ENCODE measurements around the gene BTNL8.
"Not testable (repeated sequence)": the region's sequence is repeated elsewhere in the genome, so short reads cannot be mapped to it uniquely, and the experiment has no call there.

The BTNL8 gene

DNA sequence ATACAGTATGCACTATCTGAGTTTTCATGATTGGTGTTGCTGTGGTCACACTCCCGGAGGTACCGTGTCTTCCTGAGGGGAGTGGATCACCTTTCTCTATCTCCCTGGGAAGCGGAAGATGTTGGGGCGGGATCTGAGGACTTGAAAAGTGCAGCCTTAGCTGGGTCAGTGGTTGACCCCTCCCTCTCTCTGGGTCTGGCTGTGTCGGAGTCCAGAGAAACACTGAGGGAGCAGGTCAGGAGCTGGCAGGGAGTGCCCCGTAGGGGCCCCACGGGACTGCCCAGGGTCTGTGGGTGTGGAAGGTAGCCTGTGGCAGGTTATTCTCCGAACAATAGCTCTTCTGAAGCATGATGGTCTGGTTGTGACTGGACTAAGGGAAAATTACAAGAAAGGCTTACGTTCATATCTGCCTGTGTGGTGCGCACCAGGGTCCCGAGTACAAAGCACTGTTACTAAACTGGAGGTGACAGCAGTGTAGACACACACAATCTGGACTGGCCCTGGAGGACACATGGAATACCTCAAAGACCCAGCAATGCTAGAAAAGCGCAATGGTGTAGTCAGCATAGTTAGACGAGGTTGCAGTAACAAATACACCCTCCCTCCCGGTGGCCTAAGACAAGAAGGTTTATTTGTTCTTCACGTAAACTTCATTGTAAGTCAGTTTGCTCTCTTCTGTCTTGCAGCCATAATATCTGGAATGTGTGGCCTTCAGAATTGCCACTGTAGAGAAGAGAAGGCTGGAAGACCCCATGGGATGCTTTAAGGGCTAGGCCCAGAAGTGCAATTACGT is 28.5 kb upstream of the BTNL8 start:
- Mint-ChIP-seq H3K36me3 (no peaks in the 10 kb centered on the region), H3K27ac (no peak overlapping the region), H3K27me3 (peaks cover 2% of the 10 kb centered on the region), H3K4me1 (no peaks in the 10 kb centered on the region), H3K4me3 (no peak overlapping the region), H3K9me3 (no peaks in the 10 kb centered on the region)

DNA sequence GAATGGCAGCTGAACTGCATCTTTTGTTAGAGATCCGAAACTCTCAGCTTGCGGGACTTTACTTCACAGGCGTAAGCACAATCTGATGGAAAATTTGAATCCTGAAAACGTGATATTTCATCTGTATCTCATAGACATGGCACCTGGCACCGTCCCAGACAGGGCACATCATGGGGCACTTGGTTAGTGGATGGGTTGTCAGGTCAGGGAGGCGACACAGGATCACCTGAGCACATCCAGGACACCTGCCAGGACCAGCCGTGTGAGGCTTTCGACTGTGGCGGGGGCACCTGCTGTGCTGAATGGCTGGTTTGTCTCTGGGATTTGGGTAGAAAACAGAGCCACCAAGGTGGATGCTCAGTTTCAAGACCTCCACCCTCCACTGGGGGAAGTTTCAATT is 26.5 kb upstream of the BTNL8 start:
- Mint-ChIP-seq H3K9me3 (no peaks in the 10 kb centered on the region), H3K27me3 (peaks cover 2% of the 10 kb centered on the region), H3K27ac (no peak overlapping the region), H3K36me3 (no peaks in the 10 kb centered on the region), H3K4me3 (no peak overlapping the region), H3K4me1 (no peaks in the 10 kb centered on the region)

DNA sequence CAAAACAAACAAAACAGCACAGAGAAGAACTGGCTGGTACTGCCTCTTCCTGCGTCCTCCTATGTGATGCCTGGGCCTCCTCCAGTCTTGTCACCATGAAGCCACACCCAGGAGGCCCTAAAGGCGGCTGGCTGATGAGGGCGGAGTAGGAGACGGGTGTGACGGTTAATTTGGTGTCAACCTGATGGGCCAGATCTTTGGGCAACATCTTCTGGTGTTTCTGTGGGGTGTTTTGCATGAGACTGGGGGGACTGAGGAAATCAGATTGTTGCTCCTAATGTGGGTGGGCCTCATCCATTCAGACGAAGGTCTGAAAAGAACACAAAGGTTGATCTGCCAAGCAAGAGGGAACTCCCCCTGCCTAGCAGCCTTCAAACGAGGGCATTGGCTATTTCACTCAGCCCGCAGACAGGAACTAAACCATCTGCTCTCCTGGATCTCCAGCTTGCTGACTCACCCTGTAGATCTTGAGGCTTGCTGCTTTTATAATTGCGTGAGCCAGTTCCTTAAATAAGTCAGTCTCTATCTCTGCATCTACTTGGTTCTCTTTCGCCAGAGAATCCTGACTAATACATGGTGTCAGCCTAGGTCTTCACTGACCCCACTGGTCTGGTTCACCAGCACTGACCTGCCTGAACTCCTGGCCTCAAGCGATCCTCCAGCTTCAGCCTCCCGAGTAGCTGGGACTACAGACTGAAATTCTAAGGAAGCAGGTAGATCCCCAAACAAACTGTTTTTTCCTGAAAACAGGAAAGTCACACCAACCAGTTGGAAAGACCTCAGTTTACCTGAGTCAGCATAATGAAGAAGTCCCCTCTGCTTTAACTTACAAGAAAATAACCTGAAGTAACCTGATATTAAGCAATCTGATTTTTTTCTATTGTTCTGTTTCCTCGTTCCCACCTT is 25.1 kb upstream of the BTNL8 start:
- H3K36me3 Mint-ChIP-seq = no peaks in the 10 kb centered on the region
- H3K4me1 Mint-ChIP-seq = no peaks in the 10 kb centered on the region
- H3K9me3 Mint-ChIP-seq = no peaks in the 10 kb centered on the region
- H3K27me3 Mint-ChIP-seq = no peaks in the 10 kb centered on the region
- no peak overlapping the region for H3K27ac Mint-ChIP-seq
- no peak overlapping the region for H3K4me3 Mint-ChIP-seq

DNA sequence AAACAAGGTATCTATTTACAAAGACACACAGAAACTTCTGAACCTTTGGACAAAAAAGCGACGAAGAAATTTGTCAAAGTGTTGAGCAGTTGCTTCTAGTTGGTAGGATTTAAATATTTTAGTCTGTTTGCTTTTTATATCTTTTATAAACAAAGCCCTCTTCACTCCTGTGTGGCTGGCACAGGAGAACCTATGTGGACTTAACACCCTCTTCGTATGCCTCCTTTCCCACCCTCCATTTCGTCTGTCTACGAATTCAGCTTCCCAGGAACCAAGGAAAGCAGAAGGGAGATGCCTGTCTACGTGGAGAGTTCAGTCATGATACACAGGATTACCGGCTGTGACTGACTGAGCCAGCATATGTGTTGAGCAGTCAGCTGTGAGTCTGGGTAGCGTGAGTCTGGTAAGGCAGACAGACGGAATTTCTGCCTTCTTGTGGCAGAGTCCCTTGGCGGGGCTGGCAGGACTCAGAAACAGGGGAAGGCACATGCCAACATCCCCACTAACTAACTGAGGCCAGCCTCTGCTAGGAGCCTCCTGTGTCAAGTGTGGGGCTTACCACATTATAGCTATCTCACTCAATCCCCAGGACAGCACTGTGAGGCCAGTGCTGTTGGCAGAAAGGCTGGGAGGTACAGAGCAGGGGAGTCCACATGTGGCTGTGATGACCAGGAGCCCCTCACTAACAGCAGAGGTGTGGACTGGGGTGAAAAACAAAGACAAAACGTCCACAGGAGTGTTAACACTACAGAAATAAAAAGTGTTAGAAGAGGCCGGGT is 24.0 kb upstream of the BTNL8 start:
- Mint-ChIP-seq H3K4me1 (no peaks in the 10 kb centered on the region), H3K36me3 (no peaks in the 10 kb centered on the region), H3K9me3 (no peaks in the 10 kb centered on the region), H3K27me3 (no peaks in the 10 kb centered on the region), H3K27ac (no peak overlapping the region), H3K4me3 (no peak overlapping the region)

DNA sequence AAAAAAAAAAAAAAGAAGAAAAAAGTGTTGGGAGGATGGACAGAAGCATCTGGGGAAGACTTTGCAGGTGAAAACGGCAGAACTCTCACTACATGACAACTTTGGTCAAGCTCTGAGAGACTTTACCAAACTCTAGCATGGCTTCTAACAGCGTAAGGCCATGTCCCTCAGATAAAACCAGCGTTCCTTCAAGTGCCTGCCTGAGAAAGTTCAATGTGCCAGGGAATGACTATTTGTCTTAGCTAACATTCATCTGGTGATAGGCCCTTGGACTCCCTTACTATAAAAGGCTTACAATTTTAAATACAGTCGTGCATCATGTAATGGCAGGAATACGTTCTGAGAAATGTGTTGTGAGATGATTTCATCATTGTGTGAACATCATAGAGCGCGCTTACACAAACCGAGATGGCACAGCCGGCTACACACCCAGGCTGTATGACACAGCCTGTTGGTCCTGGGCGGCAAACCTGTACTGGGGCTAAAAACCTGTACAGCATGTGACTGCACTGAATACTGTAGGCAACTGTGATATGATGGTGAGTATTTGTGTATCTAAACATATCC is 23.0 kb upstream of the BTNL8 start:
- Mint-ChIP-seq H3K4me1 (no peaks in the 10 kb centered on the region), H3K4me3 (no peak overlapping the region), H3K9me3 (no peaks in the 10 kb centered on the region), H3K27me3 (no peaks in the 10 kb centered on the region), H3K36me3 (no peaks in the 10 kb centered on the region), H3K27ac (no peak overlapping the region)

DNA sequence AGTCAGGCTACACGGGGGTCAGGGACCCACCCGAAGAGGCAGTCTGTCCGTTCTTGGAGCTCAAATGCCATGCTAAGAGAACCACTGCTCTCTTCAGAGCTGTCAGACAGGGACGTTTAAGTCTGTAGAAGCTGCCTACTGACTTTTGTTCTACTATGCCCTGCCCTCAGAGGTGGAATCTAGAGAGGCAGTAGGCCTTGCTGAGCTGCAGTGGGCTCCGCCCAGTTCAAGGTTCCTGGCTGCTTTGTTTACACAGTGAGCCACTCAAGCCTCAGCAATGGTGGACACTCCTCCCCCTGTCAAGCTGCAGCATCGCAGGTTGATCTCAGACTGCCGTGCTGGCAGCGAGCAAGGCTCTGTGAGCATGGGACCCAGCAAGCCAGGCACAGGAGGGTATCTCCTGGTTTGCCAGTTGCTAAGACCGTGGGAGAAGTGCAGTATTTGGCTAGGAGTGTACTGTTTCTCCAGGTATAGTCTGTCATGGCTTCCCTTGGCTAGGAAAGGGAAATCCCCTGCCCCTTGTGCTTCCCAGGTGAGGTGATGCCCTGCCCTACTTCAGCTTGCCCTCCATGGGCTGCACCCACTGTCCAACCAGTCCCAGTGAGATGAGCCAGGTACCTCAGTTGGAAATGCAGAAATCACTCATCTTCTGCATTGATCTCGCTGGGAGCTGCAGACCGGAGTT is 13.0 kb upstream of the BTNL8 start:
- H3K9me3 Mint-ChIP-seq, H3K4me1 Mint-ChIP-seq, H3K27ac Mint-ChIP-seq, H3K4me3 Mint-ChIP-seq, H3K36me3 Mint-ChIP-seq: not testable (repeated sequence)
- H3K27me3 Mint-ChIP-seq = peaks cover 25% of the 10 kb centered on the region

DNA sequence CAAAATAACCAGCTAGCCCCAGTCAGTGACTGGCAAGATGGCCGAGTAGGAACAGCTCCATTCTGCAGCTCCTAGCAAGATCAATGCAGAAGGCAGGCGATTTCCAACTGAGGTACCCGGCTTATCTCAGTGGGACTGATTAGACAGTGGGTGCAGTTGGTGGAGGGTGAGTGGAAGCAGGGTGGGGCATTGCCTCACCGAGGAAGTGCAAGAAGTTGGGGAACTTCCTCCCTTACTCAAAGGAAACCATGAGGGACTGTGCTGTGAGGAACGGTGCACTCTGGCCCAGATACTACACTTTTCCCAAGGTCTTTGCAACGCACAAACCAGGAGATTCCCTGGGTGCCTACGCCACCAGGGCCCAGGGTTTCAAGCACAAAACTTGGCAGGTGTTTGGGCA is 9.6 kb upstream of the BTNL8 start:
- Mint-ChIP-seq H3K4me3 (no peak overlapping the region), H3K27me3 (peaks cover 23% of the 10 kb centered on the region), H3K27ac (no peak overlapping the region), H3K4me1 (no peaks in the 10 kb centered on the region), H3K9me3 (no peaks in the 10 kb centered on the region), H3K36me3 (no peaks in the 10 kb centered on the region)

DNA sequence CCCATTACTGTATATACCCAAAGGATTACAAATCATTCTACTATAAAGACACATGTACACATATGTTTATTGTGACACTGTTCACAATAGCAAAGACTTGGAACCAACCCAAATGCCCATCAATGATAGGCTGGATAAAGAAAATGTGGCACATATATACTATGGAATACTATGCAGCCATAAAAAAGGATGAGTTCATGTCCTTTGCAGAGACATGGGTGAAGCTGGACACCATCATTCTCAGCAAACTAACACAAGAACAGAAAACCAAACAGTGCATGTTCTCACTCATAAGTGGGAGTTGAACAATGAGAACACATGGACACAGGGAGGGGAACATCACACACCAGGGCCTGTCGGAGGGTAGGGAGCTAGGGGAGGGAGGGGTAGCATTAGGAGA is 3.6 kb upstream of the BTNL8 start:
- H3K9me3 Mint-ChIP-seq, H3K4me1 Mint-ChIP-seq, H3K4me3 Mint-ChIP-seq, H3K36me3 Mint-ChIP-seq, H3K27ac Mint-ChIP-seq: not testable (repeated sequence)
- H3K27me3 Mint-ChIP-seq = peaks cover 16% of the 10 kb centered on the region

DNA sequence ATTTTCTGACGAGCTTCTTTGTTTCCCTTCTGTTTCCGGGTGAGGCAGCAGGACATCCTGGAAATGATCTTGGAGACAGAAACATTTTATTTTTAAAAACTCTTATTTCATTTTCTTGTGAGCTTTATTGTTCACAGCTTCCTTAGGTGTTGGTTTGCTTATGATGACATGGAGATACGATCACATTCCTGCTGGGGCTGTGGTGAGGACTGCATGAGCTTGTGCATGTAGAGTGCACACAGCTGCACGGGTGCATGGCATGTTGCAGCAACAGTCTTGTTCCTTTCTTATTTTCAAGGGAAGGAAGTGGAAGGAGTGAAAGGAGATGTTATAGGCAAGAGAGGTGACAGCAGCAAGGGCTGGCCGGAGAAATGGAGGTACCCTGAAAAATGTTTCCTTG is 1.2 kb downstream of the BTNL8 start:
- no peaks in the 10 kb centered on the region for H3K4me1 Mint-ChIP-seq
- H3K27ac Mint-ChIP-seq = no peak overlapping the region
- no peaks in the 10 kb centered on the region for H3K36me3 Mint-ChIP-seq
- no peaks in the 10 kb centered on the region for H3K9me3 Mint-ChIP-seq
- H3K4me3 Mint-ChIP-seq = no peak overlapping the region
- H3K27me3 Mint-ChIP-seq = no peaks in the 10 kb centered on the region

DNA sequence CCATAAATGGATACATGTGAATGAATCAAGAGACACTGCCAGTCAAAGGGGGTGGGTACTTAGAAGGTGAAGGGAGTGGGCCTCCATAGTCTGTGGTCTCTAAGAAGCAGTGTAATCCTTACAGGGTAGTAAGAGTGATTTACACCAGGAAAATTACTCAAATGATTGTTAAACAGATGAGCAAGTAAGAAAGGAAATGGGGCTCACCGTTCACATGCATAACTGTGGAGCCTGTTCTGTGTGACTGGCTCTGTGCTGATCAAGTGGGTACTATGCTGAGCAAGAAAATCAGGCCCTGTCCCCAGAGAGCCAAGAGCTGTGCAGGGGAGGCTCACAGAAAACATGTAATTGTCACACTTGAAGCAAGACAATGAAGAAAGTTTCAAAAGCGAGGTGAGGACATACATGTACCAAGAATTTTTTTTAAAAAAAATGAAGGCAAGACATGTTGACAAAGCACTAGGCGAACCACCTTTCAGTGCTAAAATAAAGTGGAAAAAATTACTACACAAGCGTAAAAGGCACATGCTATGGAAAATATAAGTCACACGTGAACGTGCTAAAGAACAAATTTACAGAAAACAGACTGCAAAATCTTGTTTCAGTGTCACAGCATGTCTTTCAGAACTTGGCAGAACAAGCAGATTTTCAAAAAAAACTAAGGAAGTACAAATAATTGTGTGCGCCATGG is 2.5 kb downstream of the BTNL8 start:
- Mint-ChIP-seq H3K9me3 (no peaks in the 10 kb centered on the region), H3K4me1 (no peaks in the 10 kb centered on the region), H3K36me3 (no peaks in the 10 kb centered on the region), H3K4me3 (no peak overlapping the region), H3K27ac (no peak overlapping the region), H3K27me3 (peaks cover 2% of the 10 kb centered on the region)

DNA sequence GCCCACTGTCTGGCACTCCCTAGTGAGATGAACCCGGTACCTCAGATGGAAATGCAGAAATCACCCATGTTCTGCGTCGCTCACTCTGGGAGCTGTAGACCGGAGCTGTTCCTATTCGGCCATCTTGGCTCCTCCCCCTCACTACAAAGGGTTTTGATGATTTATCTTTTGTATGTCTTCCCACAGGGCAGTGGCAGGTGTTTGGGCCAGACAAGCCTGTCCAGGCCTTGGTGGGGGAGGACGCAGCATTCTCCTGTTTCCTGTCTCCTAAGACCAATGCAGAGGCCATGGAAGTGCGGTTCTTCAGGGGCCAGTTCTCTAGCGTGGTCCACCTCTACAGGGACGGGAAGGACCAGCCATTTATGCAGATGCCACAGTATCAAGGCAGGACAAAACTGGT is 9.4 kb downstream of the BTNL8 start:
- H3K4me1 Mint-ChIP-seq = no peaks in the 10 kb centered on the region
- H3K9me3 Mint-ChIP-seq = no peaks in the 10 kb centered on the region
- no peak overlapping the region for H3K27ac Mint-ChIP-seq
- peaks cover 20% of the 10 kb centered on the region for H3K27me3 Mint-ChIP-seq
- H3K4me3 Mint-ChIP-seq = no peak overlapping the region
- peaks cover 2% of the 10 kb centered on the region for H3K36me3 Mint-ChIP-seq

DNA sequence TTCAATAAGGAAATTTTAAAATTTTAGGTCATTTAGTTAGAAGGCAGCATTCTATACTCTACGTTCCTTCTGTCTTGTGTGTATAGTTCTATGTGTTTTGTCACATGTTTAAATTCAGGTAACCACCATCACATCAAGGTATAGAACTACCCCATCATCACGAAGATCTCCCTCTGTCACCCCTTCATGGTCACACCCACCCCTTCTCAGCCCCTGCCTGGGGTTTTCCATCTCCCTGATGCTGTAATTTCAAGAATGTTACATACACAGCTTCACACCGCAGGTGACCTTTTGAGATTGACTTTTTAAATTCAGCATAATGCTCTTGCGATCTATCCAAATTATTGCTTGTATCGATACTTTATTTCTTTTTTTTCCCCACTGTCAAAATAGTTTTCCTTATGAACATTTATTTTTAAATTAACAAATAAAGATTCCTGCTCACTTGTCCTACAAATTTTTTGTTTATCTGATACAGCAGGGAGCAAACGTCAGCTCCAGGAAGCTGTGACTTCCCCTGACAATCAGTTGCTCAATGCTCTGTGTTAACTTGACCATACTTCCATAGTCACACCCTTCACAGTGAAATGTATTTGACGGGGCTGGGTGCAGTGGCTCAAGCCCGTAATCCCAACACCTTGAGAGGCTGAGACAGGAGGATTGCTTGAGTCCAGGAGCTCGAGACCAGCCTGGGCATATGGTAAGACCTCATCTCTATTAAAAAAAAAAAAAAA is 10.2 kb downstream of the BTNL8 start:
- Mint-ChIP-seq H3K36me3 (peaks cover 2% of the 10 kb centered on the region), H3K4me1 (no peaks in the 10 kb centered on the region), H3K27me3 (peaks cover 20% of the 10 kb centered on the region), H3K4me3 (no peak overlapping the region), H3K27ac (no peak overlapping the region), H3K9me3 (no peaks in the 10 kb centered on the region)

DNA sequence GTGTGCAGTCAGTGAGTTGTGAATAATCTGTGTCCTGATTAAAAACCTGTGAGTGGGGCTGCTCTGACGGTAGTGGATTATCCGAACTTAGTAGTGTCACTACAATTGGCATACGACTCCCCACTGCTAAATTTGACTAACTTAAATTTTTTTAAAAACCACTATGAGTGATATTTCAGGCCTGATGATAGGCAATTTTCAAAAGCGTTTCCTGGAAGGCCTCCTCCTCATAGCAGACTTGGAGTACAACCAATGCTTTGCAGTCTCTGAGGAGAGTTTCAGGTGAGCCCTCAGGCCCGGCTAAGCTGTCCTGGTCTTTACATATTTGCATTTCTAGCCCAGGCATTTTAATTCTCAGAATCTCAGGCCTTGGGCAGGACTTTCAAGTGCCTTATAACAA is 10.8 kb downstream of the BTNL8 start:
- Mint-ChIP-seq H3K27me3 (peaks cover 20% of the 10 kb centered on the region), H3K36me3 (peaks cover 2% of the 10 kb centered on the region), H3K27ac (no peak overlapping the region)

DNA sequence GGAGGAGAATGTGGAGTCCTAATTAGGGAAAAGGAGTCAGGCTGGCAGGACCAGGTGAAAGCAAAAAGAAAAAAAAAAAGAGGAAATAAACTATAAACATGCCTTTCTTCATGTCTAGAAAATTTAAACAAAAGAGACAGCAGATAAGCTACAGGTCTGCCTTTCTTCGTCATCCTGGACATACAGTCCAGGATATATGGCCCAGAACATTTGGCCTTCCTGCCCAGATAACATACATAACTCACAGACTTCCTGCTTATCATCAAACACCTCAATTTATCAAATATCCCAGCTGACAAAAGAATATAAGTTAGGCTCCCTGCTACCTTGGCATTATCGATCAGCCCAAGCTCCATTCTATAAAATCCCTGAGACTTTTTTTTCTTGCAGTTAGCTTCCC is 11.2 kb downstream of the BTNL8 start:
- H3K9me3 Mint-ChIP-seq = no peaks in the 10 kb centered on the region
- H3K27me3 Mint-ChIP-seq = peaks cover 20% of the 10 kb centered on the region
- no peak overlapping the region for H3K27ac Mint-ChIP-seq
- H3K36me3 Mint-ChIP-seq = peaks cover 2% of the 10 kb centered on the region
- H3K4me3 Mint-ChIP-seq = no peak overlapping the region
- H3K4me1 Mint-ChIP-seq = no peaks in the 10 kb centered on the region

More for the DNA sequence above, 10.8 kb downstream of the BTNL8 start:
- no peaks in the 10 kb centered on the region for H3K9me3 Mint-ChIP-seq
- no peaks in the 10 kb centered on the region for H3K4me1 Mint-ChIP-seq
- no peak overlapping the region for H3K4me3 Mint-ChIP-seq

Data from activated naive CD4-positive, alpha-beta T cell treated with anti-CD3 and anti-CD28 coated beads, Interleukin-2, amount 50 U/mL, for 24 hours (primary cell).